Measurements from ENCODE around the gene PIGO. TPM values are rescaled to one million over a fixed set of nuclear protein-coding genes. Genes with fewer than 3 reads are reported as not detected.

The PIGO gene
- total and polyA plus RNA-seq, 10 of the 15 experiments (the other 5 are each of a cell fraction or from before 2014, with no cell fraction given) = 8.2 to 23.3 (median 18.4) TPM

DNA sequence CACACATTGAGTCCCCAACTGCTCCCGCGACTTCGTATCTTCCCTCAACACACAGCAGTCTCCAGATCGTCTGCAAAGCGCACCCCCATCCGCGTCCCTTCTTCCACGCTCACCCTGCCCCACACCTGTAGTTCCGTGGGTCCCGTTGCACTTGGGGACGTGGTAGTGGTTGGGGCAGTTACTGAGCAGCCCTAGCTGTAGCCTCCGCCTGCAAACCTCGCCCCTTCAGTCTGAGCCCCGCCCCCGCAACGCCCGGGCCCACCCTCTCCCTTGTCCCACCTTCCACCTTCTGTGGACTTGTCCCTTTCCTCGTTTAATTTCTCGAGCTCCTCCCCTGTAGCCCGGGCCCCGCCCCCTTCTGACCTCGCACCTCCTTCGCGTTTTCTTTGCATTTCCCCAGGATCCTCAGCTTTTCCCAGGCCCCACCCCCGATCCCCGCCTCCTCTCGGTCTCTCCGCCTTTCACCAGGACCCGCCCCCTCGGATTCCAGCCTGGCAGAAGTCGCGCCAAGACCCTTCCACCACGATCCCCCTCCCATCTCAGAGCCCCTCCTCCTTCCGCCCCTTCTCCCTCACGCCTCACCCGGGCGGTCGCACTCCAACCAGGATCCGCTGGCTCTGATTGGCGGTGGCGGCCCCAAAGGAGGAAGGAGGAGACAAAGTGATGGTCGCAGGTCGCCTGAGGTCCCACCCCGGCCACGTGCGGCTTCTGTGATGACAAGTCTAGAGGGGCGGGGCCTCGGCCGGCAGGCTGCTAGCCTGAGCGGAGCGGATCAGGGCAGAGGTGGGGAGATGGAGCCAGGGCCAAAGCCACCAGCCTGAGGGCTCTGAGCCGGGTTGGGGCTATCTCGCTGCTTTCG is 19.5 kb upstream of the PIGO start, which contains the start of gene ATOSB (continued):
- TF ChIP-seq, protein P1, sequence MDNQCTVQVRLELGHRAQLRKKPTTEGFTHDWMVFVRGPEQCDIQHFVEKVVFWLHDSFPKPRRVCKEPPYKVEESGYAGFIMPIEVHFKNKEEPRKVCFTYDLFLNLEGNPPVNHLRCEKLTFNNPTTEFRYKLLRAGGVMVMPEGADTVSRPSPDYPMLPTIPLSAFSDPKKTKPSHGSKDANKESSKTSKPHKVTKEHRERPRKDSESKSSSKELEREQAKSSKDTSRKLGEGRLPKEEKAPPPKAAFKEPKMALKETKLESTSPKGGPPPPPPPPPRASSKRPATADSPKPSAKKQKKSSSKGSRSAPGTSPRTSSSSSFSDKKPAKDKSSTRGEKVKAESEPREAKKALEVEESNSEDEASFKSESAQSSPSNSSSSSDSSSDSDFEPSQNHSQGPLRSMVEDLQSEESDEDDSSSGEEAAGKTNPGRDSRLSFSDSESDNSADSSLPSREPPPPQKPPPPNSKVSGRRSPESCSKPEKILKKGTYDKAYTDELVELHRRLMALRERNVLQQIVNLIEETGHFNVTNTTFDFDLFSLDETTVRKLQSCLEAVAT (IDR thresholded peaks at IDR 0.05) = no peak
- TF ChIP-seq YY1 (IDR thresholded peaks at IDR 0.05; ENCODE audit: low read depth, low read length) (no peak), WRNIP1 (IDR thresholded peaks at IDR 0.05; ENCODE audit: borderline replicate concordance, low read depth, low read length) (no peak), NFXL1 (IDR thresholded peaks at IDR 0.05; ENCODE audit: borderline replicate concordance) (no peak), POLR2A (IDR thresholded peaks at IDR 0.05; ENCODE audit: low read depth, low read length) (peak; percentile 56; the same call in 1 of the 2 replicates), STAT1 (conservative IDR thresholded peaks at IDR 0.05) (no peak), CEBPB (IDR thresholded peaks at IDR 0.05; ENCODE audit: borderline replicate concordance in 1 of 2, low read depth in 2 of 2, low read length in 2 of 2) (no peak), ZNF592 (IDR thresholded peaks at IDR 0.05) (no peak), PAX8 (IDR thresholded peaks at IDR 0.05) (no peak), USF1 (IDR thresholded peaks at IDR 0.05; ENCODE audit: borderline replicate concordance, extremely low read length, insufficient read depth, low read depth, low read length) (peak; percentile 84)
- TF ChIP-seq, protein P2, sequence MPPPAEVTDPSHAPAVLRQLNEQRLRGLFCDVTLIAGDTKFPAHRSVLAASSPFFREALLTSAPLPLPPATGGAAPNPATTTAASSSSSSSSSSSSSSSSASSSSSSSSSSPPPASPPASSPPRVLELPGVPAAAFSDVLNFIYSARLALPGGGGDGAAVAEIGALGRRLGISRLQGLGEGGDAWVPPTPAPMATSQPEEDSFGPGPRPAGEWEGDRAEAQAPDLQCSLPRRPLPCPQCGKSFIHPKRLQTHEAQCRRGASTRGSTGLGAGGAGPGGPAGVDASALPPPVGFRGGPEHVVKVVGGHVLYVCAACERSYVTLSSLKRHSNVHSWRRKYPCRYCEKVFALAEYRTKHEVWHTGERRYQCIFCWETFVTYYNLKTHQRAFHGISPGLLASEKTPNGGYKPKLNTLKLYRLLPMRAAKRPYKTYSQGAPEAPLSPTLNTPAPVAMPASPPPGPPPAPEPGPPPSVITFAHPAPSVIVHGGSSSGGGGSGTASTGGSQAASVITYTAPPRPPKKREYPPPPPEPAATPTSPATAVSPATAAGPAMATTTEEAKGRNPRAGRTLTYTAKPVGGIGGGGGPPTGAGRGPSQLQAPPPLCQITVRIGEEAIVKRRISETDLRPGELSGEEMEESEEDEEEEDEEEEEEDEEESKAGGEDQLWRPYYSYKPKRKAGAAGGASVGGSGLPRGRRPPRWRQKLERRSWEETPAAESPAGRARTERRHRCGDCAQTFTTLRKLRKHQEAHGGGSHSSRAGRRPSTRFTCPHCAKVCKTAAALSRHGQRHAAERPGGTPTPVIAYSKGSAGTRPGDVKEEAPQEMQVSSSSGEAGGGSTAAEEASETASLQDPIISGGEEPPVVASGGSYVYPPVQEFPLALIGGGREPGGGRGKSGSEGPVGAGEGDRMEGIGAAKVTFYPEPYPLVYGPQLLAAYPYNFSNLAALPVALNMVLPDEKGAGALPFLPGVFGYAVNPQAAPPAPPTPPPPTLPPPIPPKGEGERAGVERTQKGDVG (CRISPR knock-in tag; IDR thresholded peaks at IDR 0.05) = no peak
- TF ChIP-seq, protein P3, sequence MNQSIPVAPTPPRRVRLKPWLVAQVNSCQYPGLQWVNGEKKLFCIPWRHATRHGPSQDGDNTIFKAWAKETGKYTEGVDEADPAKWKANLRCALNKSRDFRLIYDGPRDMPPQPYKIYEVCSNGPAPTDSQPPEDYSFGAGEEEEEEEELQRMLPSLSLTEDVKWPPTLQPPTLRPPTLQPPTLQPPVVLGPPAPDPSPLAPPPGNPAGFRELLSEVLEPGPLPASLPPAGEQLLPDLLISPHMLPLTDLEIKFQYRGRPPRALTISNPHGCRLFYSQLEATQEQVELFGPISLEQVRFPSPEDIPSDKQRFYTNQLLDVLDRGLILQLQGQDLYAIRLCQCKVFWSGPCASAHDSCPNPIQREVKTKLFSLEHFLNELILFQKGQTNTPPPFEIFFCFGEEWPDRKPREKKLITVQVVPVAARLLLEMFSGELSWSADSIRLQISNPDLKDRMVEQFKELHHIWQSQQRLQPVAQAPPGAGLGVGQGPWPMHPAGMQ (IDR thresholded peaks at IDR 0.05; ENCODE audit: borderline replicate concordance) = no peak
- TF ChIP-seq, protein P4, sequence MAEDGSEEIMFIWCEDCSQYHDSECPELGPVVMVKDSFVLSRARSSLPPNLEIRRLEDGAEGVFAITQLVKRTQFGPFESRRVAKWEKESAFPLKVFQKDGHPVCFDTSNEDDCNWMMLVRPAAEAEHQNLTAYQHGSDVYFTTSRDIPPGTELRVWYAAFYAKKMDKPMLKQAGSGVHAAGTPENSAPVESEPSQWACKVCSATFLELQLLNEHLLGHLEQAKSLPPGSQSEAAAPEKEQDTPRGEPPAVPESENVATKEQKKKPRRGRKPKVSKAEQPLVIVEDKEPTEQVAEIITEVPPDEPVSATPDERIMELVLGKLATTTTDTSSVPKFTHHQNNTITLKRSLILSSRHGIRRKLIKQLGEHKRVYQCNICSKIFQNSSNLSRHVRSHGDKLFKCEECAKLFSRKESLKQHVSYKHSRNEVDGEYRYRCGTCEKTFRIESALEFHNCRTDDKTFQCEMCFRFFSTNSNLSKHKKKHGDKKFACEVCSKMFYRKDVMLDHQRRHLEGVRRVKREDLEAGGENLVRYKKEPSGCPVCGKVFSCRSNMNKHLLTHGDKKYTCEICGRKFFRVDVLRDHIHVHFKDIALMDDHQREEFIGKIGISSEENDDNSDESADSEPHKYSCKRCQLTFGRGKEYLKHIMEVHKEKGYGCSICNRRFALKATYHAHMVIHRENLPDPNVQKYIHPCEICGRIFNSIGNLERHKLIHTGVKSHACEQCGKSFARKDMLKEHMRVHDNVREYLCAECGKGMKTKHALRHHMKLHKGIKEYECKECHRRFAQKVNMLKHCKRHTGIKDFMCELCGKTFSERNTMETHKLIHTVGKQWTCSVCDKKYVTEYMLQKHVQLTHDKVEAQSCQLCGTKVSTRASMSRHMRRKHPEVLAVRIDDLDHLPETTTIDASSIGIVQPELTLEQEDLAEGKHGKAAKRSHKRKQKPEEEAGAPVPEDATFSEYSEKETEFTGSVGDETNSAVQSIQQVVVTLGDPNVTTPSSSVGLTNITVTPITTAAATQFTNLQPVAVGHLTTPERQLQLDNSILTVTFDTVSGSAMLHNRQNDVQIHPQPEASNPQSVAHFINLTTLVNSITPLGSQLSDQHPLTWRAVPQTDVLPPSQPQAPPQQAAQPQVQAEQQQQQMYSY (CRISPR knock-in tag; IDR thresholded peaks at IDR 0.05) = no peak
